K562 (cell line): ENCODE results near the gene NAA80. TPM values are rescaled to one million over a fixed set of nuclear protein-coding genes. Genes with fewer than 3 reads are reported as not detected.

Source experiments
- ERF ChIP-seq: fragments of 450-650 bp; formaldehyde crosslinking; IDR thresholded peaks from 2 replicates; pipeline ENCODE4 v1.4.0; 2020; ENCODE audit warnings: mild to moderate bottlenecking, mixed read lengths
- FIP1L1 ChIP-seq: fragments of 200-400 bp; formaldehyde crosslinking; IDR thresholded peaks from 2 replicates; pipeline ENCODE4 v1.6.1; 2018; ENCODE audit warnings: mild to moderate bottlenecking, low read depth, low read length; ENCODE audit not compliant: poor library complexity, severe bottlenecking
- HDAC6 ChIP-seq: IDR thresholded peaks from 2 replicates; pipeline ENCODE4 v1.6.1; 2012; ENCODE audit warnings: low read depth, mild to moderate bottlenecking, control low read depth, inconsistent platforms, low read length, moderate library complexity
- MTF1 ChIP-seq: fragments of 250-450 bp; sonication (Bioruptor Pico); IDR thresholded peaks from 2 replicates; pipeline ENCODE4 v1.9.0; 2021; ENCODE audit warnings: moderate library complexity, mild to moderate bottlenecking, inconsistent platforms, borderline replicate concordance
- POLR2AphosphoS2 ChIP-seq: IDR thresholded peaks from 2 replicates; pipeline ENCODE4 v1.6.1; 2012; ENCODE audit warnings: low read length, improper control_type of control experiment
- POLR2G ChIP-seq: fragments of 200-400 bp; formaldehyde crosslinking; IDR thresholded peaks from 2 replicates; pipeline ENCODE4 v1.6.1; 2017; ENCODE audit warnings: low read depth, mild to moderate bottlenecking, antibody characterized with exemption, low read length, moderate library complexity
- RNF2 ChIP-seq: sonication (generic); IDR thresholded peaks from 2 replicates; pipeline ENCODE4 v1.6.1; 2016
- SMARCA5 ChIP-seq: fragments of 450-650 bp; IDR thresholded peaks from 2 replicates; pipeline ENCODE4 v1.6.1; 2016
- SP1 ChIP-seq: sonication (generic); formaldehyde crosslinking; IDR thresholded peaks from 2 replicates; pipeline ENCODE4 v1.8.1; 2022; ENCODE audit warnings: mild to moderate bottlenecking, missing genetic modification reagents
- SRSF1 ChIP-seq: fragments of 200-400 bp; formaldehyde crosslinking; IDR thresholded peaks from 2 replicates; pipeline ENCODE4 v1.6.1; 2017; ENCODE audit warnings: mild to moderate bottlenecking, low read depth, low read length, moderate library complexity
- STAG1 ChIP-seq: sonication (generic); formaldehyde crosslinking; IDR thresholded peaks from 2 replicates; pipeline ENCODE4 v1.5.0; 2020; ENCODE audit warnings: missing genetic modification reagents, borderline replicate concordance
- STAT5A ChIP-seq: IDR thresholded peaks from 2 replicates; pipeline ENCODE4 v1.6.1; 2012; ENCODE audit warnings: low read length, inconsistent platforms, borderline replicate concordance
- ZNF780A ChIP-seq: fragments of 250-450 bp; sonication (Bioruptor Pico); IDR thresholded peaks from 2 replicates; pipeline ENCODE4 v1.5.0; 2021; ENCODE audit warnings: mild to moderate bottlenecking
- ZSCAN32 ChIP-seq: fragments of 450-650 bp; formaldehyde crosslinking; IDR thresholded peaks from 2 replicates; pipeline ENCODE4 v1.4.0; 2020; ENCODE audit warnings: mild to moderate bottlenecking, moderate library complexity
- polyA plus RNA-seq, 8 experiments: library from polyadenylated mRNA; depleted of rRNA in 4 of 8; stranded (reverse) in 5 of 8; unstranded in 3 of 8; fragments of >200 nt; fragmentation: Nextera tagmentation in 2 of 8; fragmentation: Illumina TruSeq in 1 of 8; extraction: Ambion mirVana in 2 of 8; extraction: Trizol in 1 of 8; gene quantifications; 2 replicates each; pipeline versions ENCODE4 v1.2.1 to v1.2.3, GENCODE V29; 2011 to 2014; ENCODE audit warnings: inconsistent platforms in 1 of 8, missing spikeins in 1 of 8
- total RNA-seq, 7 experiments: library from RNA; depleted of rRNA in 6 of 7; stranded (reverse); fragments of >200 nt in 6 of 7; fragmentation: Illumina TruSeq in 2 of 7; extraction: Trizol in 2 of 7; gene quantifications; 2 replicates each; pipeline versions ENCODE4 v1.2.1 to v1.2.3, GENCODE V29; 2011 to 2021; ENCODE audit warnings: low replicate concordance in 1 of 7
- TF ChIP-seq, protein P1 (sequence below), 2 experiments: fragments of 150-350 bp in 1 of 2; IDR thresholded peaks; 2 replicates each; pipeline ENCODE4 v1.6.1; 2012 to 2016; ENCODE audit warnings: low read depth in 2 of 2, low read length in 2 of 2, mild to moderate bottlenecking in 1 of 2, moderate library complexity in 1 of 2
- TF ChIP-seq, protein P2 (sequence below): fragments of 450-650 bp; IDR thresholded peaks from 2 replicates; pipeline ENCODE4 v1.6.1; 2016
- TF ChIP-seq, protein P3 (sequence below): fragments of 250-450 bp; sonication (Bioruptor Pico); IDR thresholded peaks from 2 replicates; pipeline ENCODE4 v1.9.0; 2021; ENCODE audit warnings: mild to moderate bottlenecking
- TF ChIP-seq, protein P4 (sequence below): fragments of 250-450 bp; sonication (Bioruptor Pico); IDR thresholded peaks from 2 replicates; pipeline ENCODE4 v1.4.0; 2020; ENCODE audit warnings: mild to moderate bottlenecking, moderate library complexity

The NAA80 gene
- total and polyA plus RNA-seq, 9 of the 15 experiments (the other 6 are each of a cell fraction or from before 2014, with no cell fraction given), result 0.82 to 24.0 (median 8.6) TPM

DNA sequence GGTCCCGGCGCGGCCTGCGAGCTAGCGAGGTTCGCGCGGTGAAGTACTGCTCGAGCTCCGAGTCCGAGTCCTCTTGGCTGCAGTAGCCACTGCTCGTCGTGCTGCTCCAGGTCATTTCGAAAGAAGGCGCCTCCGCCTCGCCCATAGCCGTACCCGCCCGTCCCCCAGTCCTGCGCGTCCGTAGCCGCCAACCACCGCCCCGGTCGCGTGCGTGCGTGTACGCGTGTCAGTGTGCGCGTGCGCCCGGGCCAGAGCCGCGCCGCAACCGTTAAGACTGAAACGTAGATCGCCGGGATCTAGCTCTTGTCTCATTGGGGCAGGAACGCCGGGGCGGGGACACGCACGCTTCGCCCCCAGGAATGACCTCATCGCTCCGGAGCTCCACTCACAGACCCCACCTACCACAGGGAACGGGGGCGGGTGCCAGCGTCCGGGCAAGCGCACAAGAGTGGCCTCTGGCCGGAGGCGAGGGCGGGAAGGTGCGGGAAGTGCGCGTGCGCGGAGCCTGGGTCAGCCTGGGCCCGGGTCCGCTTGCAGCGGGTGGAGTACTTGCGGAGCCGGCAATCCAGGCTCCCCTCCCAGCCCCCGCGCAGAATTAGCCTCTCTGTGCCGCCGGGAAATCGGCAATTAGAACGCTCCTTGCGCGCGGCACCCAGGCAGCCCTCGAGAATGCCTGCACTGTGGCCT is 38.1 kb upstream of the NAA80 start (continued):
- TF ChIP-seq STAT5A (no peak), SRSF1 (no peak), SP1 (CRISPR knock-in tag) (peak; percentile 64), RNF2 (peak; percentile 53; the same call in 1 of the 2 replicates), ZSCAN32 (no peak), FIP1L1 (no peak), MTF1 (no peak), STAG1 (no peak; the same call in 1 of the 2 replicates), HDAC6 (no peak), ERF (CRISPR knock-in tag) (no peak), POLR2G (peak; percentile 88), POLR2AphosphoS2 (peak; percentile 70; the same call in 1 of the 2 replicates), ZNF780A (no peak), SMARCA5 (no peak)
- TF ChIP-seq, protein P1, sequence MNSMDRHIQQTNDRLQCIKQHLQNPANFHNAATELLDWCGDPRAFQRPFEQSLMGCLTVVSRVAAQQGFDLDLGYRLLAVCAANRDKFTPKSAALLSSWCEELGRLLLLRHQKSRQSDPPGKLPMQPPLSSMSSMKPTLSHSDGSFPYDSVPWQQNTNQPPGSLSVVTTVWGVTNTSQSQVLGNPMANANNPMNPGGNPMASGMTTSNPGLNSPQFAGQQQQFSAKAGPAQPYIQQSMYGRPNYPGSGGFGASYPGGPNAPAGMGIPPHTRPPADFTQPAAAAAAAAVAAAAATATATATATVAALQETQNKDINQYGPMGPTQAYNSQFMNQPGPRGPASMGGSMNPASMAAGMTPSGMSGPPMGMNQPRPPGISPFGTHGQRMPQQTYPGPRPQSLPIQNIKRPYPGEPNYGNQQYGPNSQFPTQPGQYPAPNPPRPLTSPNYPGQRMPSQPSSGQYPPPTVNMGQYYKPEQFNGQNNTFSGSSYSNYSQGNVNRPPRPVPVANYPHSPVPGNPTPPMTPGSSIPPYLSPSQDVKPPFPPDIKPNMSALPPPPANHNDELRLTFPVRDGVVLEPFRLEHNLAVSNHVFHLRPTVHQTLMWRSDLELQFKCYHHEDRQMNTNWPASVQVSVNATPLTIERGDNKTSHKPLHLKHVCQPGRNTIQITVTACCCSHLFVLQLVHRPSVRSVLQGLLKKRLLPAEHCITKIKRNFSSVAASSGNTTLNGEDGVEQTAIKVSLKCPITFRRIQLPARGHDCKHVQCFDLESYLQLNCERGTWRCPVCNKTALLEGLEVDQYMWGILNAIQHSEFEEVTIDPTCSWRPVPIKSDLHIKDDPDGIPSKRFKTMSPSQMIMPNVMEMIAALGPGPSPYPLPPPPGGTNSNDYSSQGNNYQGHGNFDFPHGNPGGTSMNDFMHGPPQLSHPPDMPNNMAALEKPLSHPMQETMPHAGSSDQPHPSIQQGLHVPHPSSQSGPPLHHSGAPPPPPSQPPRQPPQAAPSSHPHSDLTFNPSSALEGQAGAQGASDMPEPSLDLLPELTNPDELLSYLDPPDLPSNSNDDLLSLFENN (IDR thresholded peaks at IDR 0.05; ENCODE audit: low read depth in 2 of 2, low read length in 2 of 2), result no peak
- TF ChIP-seq, protein P2, sequence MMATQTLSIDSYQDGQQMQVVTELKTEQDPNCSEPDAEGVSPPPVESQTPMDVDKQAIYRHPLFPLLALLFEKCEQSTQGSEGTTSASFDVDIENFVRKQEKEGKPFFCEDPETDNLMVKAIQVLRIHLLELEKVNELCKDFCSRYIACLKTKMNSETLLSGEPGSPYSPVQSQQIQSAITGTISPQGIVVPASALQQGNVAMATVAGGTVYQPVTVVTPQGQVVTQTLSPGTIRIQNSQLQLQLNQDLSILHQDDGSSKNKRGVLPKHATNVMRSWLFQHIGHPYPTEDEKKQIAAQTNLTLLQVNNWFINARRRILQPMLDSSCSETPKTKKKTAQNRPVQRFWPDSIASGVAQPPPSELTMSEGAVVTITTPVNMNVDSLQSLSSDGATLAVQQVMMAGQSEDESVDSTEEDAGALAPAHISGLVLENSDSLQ, result peak; percentile 32; the same call in 1 of the 2 replicates
- TF ChIP-seq, protein P3, sequence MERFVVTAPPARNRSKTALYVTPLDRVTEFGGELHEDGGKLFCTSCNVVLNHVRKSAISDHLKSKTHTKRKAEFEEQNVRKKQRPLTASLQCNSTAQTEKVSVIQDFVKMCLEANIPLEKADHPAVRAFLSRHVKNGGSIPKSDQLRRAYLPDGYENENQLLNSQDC (CRISPR knock-in tag), result no peak
- TF ChIP-seq, protein P4, sequence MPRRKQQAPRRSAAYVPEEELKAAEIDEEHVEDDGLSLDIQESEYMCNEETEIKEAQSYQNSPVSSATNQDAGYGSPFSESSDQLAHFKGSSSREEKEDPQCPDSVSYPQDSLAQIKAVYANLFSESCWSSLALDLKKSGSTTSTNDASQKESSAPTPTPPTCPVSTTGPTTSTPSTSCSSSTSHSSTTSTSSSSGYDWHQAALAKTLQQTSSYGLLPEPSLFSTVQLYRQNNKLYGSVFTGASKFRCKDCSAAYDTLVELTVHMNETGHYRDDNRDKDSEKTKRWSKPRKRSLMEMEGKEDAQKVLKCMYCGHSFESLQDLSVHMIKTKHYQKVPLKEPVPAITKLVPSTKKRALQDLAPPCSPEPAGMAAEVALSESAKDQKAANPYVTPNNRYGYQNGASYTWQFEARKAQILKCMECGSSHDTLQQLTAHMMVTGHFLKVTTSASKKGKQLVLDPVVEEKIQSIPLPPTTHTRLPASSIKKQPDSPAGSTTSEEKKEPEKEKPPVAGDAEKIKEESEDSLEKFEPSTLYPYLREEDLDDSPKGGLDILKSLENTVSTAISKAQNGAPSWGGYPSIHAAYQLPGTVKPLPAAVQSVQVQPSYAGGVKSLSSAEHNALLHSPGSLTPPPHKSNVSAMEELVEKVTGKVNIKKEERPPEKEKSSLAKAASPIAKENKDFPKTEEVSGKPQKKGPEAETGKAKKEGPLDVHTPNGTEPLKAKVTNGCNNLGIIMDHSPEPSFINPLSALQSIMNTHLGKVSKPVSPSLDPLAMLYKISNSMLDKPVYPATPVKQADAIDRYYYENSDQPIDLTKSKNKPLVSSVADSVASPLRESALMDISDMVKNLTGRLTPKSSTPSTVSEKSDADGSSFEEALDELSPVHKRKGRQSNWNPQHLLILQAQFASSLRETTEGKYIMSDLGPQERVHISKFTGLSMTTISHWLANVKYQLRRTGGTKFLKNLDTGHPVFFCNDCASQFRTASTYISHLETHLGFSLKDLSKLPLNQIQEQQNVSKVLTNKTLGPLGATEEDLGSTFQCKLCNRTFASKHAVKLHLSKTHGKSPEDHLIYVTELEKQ (CRISPR knock-in tag), result no peak
